Kidney capillary endothelial cell (primary cell): Measurements from ENCODE around the gene DNAI7.

ENCODE experiments used
- DNase-seq: peaks from one replicate; pipeline ENCODE4 v3.0.0-alpha.2; 2018; ENCODE audit warnings: low spot score

DNAI7 gene

DNA sequence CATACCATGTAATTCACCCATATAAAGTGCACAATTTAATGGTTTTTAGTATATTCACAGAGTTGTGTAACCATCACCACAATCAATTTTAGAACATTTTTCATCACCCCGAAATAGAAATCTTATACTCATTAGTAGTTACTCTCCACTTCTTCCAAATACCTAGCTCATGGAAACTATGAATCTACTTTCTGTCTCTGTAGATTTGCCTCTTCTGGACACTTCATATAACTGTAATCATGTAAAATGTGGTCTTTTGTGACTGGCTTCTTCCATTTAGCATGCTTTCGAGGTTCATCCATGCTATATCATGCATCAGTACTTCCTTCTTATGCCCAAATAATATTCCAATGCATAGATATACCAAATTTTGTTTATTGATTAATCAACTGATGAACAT, 10.8 kb downstream of the DNAI7 start:
- no peak for DNase-seq

DNA sequence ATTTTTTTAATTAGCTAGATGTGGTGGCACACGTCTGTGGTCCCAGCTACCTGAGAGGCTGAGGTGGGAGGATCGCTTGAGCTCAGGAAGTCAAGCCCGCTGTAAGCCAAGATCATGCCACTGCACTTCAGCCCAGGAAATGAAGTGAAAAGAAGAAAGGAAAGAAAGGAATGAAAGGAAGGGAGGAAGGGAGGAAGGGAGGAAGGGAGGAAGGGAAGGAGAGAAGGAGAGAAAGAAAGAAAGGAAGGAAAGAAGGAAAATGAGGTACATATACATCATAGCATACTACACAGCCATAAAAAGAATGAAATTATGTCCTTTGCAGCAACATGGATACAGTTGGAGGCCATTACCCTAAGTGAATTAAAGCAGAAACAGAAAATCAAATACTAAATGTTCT, 12.2 kb downstream of the DNAI7 start:
- no peak for DNase-seq

DNA sequence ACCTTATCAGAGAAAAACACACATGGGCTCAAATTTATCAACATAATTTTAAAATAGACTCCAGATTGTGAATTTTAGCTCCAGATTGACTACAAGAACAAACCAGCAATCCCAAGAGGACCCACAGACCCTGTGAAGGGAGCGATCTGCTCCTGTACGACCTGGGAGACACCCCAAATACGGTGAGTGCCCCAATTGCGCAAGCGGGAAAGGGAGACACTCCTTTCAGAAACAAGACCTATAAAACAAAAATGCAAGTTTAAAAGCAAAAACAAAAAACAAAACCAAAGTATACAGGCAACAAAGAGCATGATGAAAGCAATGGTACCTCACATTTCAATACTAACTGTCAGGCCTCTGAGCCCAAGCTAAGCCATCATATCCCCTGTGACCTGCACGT, 32.1 kb downstream of the DNAI7 start:
- DNase-seq = no peak

DNA sequence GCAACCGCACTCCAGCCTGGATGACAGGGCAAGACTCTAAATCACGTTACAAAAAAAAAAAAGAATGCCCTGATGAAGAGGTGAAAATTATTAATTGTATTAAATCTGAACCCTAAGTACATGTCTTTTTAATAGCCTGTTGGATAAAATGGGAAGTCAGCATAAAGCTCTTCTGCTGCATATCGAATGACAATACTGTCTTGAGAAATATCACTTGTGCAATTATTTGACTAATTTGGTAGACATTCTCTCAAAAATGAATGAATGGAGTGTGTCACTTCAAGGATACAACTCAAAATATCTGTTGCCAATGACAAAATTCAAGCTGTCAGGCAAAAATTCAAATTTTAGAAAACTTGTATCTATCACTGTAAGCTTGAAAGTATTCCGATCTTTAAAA, 38.9 kb downstream of the DNAI7 start:
- DNase-seq = no peak

DNA sequence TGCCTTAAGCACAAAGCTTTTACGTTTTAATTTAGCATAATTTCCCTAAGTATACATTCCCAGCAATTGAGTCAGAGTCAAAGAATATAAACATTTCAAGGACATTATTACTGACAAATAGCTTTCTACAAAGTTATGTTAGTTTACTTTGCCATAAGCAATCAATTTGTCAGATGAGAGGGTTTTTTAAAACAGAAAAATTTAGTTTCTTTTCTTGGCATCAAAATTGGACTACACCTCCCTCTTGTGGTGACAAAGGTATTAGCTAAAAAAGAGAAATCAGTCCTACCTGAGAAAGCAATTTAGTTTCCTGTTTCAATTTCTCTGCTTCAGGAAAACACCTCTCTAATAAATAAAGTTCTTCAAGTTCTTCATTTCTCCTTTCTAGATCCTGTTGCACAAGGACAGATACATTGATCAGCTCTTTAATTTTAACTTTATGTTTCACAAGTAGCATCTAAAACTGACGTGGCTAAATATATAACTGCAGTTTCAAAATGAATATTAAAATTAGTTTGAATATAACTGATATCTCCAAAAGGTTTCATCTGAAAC, 39.9 kb downstream of the DNAI7 start:
- peak; percentile 38 for DNase-seq

DNA sequence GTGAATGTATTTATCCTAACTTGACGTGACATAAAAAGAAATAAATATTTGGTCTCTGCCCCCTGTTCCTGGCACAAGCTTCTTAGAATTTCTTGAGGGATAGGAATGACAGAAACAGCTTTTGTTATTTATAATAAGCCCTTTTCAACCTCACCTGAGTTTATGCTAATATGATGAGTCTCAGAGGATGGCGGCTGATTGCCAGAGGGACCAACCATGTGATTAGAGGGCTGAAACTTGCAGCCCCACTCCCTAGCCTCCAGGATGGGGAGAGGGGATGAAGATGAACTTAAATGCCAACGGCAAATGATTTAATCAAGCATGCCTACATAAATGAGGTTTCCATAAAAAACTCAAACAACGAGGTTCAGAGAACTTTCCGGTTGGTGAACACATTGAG, 42.9 kb downstream of the DNAI7 start:
- DNase-seq = no peak

DNA sequence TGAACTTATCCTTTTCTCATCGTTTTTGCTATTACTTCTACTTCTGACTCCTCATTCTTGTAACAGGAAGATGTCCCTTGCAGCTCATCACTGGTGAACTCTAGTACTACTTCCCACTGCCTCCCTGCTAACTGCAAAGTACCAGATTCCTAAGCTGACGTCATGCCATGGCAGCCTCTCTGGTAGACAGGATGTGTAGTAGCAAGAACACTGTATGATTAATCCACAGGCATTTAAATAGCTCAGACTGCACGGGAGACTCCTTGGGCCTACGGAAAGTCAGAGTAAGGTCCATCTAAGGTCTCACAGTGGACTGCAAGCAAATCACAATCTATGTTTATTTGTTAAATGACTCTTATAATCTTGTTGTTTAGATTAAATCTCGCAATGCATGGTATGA, 43.5 kb downstream of the DNAI7 start:
- DNase-seq = peak; percentile 93

DNA sequence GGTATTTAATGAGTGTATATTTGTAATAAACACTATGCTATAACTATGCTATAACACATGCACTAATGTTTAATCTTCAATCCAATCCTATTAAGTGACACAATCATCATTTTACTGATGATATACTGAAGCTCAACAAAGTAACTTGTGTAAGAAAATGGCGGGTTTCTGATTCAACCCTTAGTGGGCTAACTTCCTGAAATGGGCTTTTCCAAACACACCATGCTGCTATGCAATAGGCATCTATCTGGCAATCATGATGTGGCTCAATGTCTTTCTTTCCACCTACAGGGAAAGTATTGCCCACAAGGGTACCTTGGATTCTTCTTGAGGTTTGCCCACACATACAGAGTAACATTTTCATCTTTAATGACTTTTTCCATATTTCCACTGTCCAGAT, 48.3 kb downstream of the DNAI7 start:
- DNase-seq = no peak

DNA sequence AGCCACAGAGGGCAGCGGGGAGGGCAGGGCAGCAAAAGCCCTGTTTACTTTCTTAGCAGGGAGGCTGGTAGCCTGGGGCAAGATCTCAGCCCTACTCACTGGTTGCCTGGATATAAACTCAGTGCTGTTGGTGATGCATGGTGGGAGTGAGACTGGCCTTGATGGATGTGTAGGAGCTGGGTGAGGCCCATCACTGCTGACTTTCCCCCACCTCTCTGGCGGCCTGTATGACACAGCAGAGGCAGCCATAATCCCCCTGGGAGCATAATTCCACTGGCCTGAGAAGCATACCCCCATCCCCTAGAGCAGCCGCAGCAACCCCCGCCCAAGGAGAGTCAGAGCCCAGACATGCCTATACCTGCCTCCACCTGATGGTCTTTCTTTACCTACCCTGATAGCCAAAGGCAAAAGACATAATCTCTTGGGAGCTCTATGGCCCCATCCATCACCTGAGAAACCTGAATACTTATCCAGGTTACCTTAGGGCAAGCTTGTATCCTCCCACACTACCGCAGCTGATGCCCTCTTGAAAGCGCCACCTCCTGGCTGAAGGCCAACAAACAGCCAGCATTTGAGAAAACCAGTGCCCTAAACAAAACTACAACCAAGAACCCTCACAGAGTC, 59.3 kb downstream of the DNAI7 start:
- no peak for DNase-seq

DNA sequence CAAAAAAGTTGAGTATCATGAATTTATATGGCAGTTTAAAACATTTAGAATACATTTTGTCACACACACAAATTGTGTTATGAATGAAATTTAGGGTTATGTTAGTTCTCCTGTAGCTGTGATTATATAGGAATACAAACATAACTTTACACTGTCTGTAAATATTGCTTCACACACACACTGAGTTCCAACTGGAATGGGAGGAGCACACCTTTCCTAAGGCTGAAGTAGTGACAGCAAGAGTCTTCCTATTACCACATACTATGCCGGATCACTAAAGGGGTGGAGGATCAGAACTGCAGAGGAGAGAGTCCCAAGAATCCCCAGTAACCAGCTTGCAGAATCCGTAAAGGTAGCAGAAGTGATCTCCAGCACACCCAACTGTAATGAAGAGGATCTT, 63.7 kb downstream of the DNAI7 start:
- DNase-seq = no peak

DNA sequence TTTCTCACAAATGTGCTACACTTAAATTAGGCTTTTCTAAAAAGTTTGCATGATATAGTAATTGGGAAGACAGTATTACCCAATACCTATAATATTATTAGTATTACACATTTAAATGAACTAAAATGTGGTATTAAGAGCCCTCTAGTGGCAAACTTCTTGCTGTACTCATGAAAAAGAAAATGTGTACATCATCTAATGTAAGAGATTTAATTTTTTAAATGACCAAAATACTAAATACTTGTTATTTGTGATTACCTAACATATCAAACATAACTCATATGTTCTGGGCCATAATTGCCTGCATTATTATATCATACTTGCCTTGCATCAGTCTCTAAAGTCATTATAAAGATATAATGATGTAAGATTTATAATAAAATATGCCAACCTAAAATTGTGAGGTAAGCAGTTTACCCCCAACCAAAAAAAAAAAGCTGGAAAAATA, 64.2 kb downstream of the DNAI7 start:
- peak; percentile 42 for DNase-seq

DNA sequence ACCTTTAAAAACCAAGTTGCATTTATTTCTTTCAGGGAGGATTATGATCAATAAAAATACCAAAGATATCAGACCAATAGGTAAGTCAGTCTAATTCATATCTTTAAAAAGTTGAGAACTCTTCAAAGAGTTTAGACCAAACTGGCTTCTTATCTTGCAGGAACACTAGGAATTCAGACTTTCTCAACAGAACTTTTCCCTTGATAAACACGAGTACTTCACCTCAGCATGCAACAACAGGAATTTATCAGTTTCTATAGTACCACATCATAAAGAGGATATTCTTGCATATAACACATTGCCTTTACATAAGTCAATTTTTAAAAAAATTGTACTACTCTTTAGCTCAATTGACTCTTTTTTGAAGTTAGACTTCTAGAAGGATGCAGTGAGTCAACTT, 68.2 kb downstream of the DNAI7 start:
- DNase-seq = no peak

DNA sequence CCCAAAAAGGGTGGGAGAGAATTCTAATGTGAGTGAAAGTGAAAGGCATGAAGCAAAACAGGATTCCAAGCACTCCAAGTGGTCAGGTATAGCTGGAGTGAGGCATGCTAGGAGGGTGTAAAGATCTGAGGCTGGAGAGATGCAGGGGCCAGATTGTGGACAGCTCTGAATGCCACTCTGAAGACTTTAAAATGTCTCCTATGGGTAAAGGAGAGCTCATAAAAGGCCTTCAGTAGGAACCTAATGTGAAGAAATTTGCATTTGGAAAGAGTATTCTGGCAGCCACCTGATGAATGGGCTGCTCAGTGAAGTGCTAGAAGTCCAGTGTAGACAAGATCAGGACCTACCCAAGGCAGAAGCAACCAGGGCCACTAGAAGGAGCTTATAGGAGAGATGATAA, 68.9 kb downstream of the DNAI7 start:
- DNase-seq = no peak

DNA sequence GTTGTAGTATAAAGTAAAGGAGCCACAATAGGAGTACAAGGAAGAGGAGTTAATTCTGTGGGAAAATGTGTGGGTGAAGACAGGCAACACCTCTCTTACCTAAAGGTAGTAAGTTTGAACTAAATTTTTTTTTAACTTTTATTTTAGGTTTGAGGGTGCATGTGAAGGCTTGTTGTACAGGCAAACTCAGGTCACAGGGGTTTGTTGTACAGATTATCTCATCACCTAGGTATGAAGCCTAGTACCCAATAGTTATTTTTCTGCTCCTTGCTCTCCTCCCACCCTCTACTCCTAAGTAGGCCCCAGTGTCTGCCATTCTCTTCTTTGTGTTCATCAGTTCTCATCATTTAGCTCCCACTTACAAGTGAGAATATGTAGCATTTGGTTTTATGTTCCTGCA, 70.5 kb downstream of the DNAI7 start:
- DNase-seq = no peak

DNA sequence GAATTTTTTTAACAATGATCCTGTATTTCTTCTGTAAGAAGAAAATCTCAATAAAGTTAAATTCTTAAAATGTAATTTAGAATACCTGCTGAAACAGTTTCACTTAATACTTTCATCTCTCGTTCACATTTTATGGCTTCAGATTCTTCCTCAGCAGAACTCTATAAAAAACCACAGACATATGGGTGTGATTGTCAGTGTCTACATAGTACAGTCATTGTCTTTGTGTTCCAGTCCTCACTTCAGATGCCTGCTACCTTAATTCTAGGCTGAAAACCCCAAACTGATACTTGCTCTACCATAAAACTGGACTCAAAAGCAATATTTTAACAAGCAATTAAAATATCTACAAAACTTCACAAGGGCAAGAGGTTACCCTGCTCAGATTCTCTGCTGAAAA, 71.8 kb downstream of the DNAI7 start:
- no peak for DNase-seq

DNA sequence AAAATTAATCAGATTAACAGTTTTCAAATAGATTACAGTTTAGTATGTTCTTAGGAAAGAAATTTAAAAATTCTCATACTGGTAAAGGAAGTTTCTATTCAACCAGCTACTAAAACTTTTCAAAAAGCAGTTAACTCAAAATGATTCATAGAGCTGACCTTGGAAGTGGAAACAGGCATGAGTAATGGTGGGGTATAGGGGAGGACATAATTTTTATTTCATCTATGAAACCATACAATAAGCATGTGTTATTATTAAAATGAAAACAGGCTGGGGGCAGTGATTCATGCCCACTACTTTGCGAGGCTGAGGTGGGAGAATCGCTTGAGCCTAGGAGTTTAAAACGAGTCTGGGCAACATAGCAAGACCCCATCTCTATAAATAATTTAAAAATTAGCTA, 73.0 kb downstream of the DNAI7 start:
- peak; percentile 16 for DNase-seq

DNA sequence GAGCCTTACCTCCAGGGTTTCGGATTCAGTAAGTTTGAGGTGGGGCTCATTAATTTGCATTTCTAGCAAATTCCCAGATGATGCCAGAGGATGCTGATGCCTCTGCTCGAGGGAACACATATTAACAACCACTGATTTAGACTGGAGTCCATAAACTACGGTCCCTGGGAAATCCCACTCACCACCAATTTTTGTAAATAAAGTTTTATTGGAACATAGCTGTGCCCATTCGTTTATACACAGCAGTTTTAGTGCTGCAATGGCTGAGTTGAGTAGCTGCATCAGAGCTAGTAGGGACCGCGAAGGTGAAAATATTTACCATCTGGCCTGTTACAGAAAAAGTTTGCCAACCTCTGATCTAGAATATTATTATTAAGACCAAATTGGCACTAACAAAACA, 73.8 kb downstream of the DNAI7 start:
- DNase-seq = no peak

DNA sequence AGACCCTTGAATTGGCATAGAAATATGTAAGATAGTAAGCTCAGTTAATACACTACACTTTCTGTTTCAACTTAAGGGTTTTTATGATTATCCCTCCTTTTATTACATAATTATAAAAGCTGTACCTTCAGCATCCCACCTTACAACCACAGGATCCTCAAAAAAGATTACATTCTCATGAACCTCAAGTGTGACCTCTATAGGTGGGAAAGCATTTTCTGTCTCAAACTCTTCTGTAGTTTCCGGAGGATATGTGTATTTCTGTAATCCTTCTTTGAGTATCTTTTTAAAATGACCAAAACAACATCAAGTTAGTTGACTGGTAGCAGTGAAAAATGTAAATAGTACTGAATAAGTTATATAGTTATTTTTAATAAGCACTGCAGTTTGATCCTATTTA, 75.9 kb downstream of the DNAI7 start:
- no peak for DNase-seq

DNA sequence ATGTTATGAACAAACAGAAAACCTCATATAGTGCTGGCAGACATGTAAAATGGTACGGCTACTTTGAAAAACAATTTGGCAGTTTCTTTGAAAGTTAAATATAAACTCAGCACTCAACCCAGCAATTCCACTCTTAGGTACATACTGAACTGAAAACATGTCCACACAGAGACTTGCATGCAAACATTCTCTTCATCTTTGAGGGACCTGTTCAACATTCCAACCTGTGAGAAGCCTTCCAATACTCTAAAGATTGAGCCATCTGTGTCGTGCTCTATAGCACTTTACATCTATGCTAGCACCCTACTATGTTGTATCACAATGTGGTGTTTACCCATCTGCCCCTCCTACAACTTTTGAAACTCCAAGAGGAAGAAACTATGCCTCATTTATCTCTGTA, 79.3 kb downstream of the DNAI7 start:
- DNase-seq = no peak

DNA sequence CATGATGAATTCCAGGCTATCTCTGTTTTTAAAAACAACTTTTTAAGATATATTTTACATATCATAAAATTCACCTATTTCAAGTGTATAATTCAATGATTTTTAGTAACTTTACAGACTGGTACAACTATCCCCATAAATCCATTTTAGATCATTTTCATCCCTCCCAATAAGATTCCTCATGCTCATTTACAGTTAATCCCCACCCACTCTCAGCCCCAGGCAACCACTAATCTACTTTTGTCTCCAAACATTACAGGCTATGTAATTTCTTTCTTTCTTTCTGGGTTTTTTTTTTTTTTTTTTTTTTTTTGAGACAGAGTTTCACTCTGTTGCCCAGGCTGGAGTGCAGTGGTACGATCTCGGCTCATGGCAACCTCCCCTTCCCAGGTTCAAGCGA, 81.3 kb downstream of the DNAI7 start:
- no peak for DNase-seq

DNA sequence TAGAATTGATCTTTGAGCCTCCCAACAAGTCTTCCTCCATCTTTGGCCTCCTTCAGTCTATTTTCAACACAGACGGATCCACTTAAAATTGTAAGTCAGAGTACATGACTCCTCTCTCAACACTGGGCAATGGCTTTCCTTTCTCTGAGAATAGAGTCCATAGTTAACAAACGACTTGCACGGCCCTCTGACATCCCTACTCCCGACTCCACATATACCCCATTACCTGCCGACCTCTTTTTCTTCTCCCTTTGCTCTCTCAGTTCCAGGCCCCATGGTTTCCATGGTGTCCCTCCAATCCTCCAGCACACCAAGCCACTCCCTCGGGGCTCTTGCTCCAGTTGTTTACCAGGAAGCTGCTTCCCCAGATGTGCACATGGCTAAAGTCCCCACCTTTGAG, 84.7 kb downstream of the DNAI7 start:
- DNase-seq = no peak

DNA sequence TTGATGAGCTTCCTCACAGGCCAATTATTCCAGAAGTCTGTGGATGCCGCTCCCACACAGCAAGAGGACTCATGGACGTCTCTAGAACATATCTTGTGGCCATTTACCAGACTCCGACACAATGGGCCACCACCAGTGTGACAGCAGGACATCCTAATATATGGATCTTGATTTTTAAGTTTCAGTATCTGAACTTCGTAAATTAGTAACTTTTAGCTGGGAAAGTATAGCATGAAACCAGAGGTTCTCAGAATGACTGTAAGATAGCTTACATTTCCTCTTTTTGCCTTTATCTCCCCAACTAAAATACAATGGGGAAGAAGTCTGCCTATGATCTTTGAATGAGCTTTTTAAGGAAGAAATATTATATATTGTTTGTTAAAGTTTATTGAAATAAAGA, 87.0 kb downstream of the DNAI7 start:
- no peak for DNase-seq

DNA sequence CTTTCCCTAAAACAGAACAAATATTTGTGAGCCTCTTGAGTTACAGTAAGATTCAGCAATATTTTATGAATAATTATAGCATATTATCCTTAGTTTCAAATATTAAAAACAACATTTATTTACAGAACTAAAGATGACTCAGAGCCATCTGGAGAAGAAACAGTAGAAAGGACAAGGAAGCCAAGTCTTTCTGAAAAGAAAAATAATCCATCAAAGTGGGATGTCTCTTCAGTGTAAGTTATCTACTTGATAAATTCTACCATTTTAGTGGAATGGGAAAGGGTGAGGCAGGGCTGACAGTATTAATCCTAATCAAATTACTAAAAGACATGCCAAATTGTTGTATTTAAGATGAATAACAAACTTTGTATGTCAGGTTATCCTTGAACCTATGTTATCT, 88.1 kb downstream of the DNAI7 start:
- no peak for DNase-seq

DNA sequence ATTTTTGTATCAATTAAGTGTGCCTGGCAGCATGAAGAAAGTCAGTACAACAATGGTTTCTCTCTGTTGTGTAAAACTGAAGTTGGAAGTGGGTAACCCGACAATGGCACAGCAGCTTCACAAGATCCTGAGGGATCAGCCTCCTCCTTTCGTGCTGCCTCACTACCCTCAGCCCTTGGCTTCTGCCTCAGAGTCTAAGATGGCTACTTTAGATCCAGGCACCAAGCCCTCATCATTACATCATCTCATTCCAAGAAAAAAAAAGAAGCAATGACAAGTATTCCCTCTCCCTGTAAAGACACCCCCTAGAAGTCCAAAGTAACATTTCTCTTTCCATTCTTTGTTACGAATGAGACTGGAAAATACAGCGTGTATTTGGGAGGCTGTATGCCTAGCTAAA, 92.6 kb downstream of the DNAI7 start:
- no peak for DNase-seq

DNA sequence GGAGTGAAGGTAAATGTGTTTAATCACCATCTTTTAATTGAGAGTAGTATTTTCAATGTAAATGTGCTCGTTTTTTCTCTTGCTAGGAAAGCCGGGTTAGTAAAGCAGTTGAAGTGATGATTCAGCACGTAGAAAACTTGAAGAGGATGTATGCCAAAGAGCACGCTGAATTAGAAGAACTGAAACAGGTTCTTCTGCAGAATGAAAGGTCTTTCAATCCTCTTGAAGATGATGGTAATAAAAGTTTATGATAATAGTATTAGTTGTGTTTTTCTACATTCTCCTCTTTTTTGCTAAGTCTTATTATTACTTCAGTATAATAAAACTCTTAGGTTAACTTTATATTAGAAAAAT, 93.9 kb downstream of the DNAI7 start:
- DNase-seq = no peak
